ENCODE measurements around the gene FZD1.
"Not testable (repeated sequence)": the region's sequence is repeated elsewhere in the genome, so short reads cannot be mapped to it uniquely, and the experiment has no call there.

FZD1 gene

DNA sequence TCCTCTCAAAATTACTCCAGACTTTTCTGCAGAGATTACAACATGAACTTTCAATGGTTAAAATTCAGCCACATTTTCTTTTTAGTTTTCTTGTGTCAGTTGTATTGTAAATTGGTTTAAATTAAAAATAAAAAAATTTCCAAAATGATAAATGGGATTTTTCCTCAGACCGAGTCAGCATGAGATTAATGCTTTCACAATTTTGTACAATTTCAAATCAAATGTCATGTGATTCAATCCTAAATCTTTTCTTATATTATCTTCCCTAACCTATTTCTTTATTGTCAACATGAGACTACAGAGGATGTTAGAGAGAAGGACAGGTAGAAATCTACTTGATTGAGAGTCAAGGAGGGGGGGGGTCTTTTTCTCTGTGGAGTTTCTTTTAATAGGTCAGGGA, 33.7 kb downstream of the FZD1 start:
- no peak for DNase-seq (ENCODE audit: low spot score)

- no peak for DNase-seq (ENCODE audit: low spot score)
Measured at GRCh38 chr7:91299952-91300775, 35.9 kb downstream of the FZD1 start.

- DNase-seq (ENCODE audit: low spot score): no peak
Measured at GRCh38 chr7:91302794-91303193, 38.6 kb downstream of the FZD1 start.

DNA sequence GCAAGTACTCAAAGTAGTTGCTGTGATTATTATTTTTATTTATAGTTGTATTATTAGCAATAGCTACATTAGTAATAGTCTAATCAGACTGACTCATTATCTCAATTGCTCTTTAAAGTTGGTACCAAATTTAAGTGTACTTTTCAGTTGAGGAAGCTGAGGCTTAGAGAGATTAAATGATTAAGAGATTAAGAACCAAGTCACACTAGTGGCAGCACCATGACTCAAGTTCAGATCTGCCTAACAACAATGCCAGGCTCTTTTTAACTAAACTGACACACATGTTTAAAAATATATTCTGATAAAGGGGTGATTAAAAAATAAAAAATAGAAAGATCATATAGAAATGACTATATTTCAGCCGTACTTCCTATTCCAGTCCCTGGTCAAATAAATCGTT, 42.0 kb downstream of the FZD1 start:
- no peak for DNase-seq (ENCODE audit: low spot score)

- no peak for DNase-seq (ENCODE audit: low spot score)
Measured at GRCh38 chr7:91307467-91307866, 43.2 kb downstream of the FZD1 start.

- DNase-seq (ENCODE audit: low spot score): not testable (repeated sequence)
Measured at GRCh38 chr7:91308191-91308590, 44.0 kb downstream of the FZD1 start.

GRCh38 chr7:91310830-91311460, 46.7 kb downstream of the FZD1 start:
- no peak for DNase-seq (ENCODE audit: low spot score)

- no peak for DNase-seq (ENCODE audit: low spot score)
Measured at GRCh38 chr7:91311839-91312238, 47.6 kb downstream of the FZD1 start.

GRCh38 chr7:91313113-91313512, 48.9 kb downstream of the FZD1 start:
- DNase-seq (ENCODE audit: low spot score): no peak

- no peak for DNase-seq (ENCODE audit: low spot score)
Measured at GRCh38 chr7:91314591-91315323, 50.5 kb downstream of the FZD1 start.

- DNase-seq (ENCODE audit: low spot score): no peak
Measured at GRCh38 chr7:91316426-91316825, 52.2 kb downstream of the FZD1 start.

DNA sequence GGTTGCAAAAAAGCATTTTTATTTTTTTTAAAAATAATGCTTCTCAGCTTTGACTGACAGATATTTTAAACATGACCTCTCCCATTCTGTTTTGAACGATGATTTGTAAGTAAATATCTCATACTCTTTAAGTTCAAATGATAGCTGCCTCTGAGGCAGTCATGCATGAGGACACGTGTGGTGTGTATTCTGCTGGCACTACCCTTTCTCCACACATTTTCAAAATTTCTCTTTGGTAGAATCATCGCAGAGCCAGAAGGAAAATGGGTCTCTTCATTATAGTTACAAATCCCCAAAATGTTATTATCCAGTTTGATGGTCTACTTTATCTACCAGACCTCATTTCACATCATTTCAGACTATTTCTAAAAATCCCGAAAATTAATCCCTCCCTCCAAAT, 55.1 kb downstream of the FZD1 start:
- DNase-seq (ENCODE audit: low spot score): no peak

DNA sequence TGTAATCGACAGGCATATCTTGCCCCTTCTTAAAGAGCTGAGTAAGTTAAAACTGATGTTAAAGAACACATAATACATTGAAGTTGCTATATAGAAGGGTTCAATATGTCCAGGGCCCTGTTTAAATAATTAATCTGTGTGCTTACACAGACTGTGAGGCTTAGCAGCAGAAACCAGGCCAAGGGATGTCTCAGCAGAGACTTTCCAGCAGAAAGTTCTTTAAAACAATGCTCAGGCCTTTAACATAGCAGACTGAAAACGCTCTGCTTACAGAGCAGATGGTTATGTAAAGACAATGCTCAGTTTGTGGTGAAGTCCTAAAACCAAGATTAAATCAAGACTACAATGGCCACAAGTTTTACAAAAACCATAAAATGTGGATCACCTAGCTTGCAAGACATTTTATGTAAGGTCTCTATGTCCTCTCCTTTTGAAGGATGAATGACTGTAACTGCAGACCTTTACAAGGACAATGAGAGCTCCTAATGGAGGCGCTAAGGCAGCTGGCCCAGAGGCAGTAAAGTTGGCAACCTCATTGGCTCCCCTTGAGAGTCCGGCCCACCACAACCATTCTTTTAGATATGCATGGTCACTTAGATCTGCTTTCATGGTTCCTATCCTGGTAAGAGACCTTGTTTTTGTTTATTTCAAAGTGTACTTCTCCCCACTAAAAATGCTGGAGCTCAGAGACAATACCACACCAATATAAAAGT, 56.3 kb downstream of the FZD1 start:
- DNase-seq (ENCODE audit: low spot score): no peak
